DMS53 (cell line): ENCODE measurements around the gene VTCN1.

Experiments used
- DNase-seq: peaks from one replicate; lab custom pipeline; 2025; lab: John Stamatoyannopoulos, UW

VTCN1 gene

GRCh38 chr1:117209094-117209493 lies 1.6 kb downstream of the VTCN1 start:
- DNase-seq, result peak; percentile 1

GRCh38 chr1:117208580-117208979 lies 2.1 kb downstream of the VTCN1 start:
- DNase-seq, result no peak

GRCh38 chr1:117205368-117205767 lies 5.4 kb downstream of the VTCN1 start:
- DNase-seq, result no peak

GRCh38 chr1:117201808-117202207 lies 8.9 kb downstream of the VTCN1 start:
- DNase-seq, result no peak

GRCh38 chr1:117198097-117198496 lies 12.6 kb downstream of the VTCN1 start:
- no peak for DNase-seq

GRCh38 chr1:117189726-117190125 lies 21.0 kb downstream of the VTCN1 start:
- no peak for DNase-seq

GRCh38 chr1:117188816-117189437 lies 21.8 kb downstream of the VTCN1 start:
- no peak for DNase-seq

GRCh38 chr1:117188170-117188815 lies 22.4 kb downstream of the VTCN1 start:
- no peak for DNase-seq

- no peak for DNase-seq
Observed at GRCh38 chr1:117183112-117183511, 27.6 kb downstream of the VTCN1 start.

GRCh38 chr1:117182319-117182718 lies 28.4 kb downstream of the VTCN1 start:
- no peak for DNase-seq

GRCh38 chr1:117181630-117182041 lies 29.1 kb downstream of the VTCN1 start:
- DNase-seq, result no peak

- DNase-seq, result no peak
Observed at GRCh38 chr1:117180147-117180967, 30.4 kb downstream of the VTCN1 start.

- DNase-seq, result no peak
Observed at GRCh38 chr1:117179471-117179870, 31.3 kb downstream of the VTCN1 start.

GRCh38 chr1:117178756-117179155 lies 32.0 kb downstream of the VTCN1 start:
- no peak for DNase-seq

GRCh38 chr1:117177376-117177775 lies 33.4 kb downstream of the VTCN1 start:
- DNase-seq, result no peak

- no peak for DNase-seq
Observed at GRCh38 chr1:117176579-117176978, 34.1 kb downstream of the VTCN1 start.

- DNase-seq, result no peak
Observed at GRCh38 chr1:117174851-117175250, 35.9 kb downstream of the VTCN1 start.

GRCh38 chr1:117173691-117174090 lies 37.0 kb downstream of the VTCN1 start:
- no peak for DNase-seq

GRCh38 chr1:117173006-117173405 lies 37.7 kb downstream of the VTCN1 start:
- peak; percentile 1 for DNase-seq

- no peak for DNase-seq
Observed at GRCh38 chr1:117171900-117172511, 38.7 kb downstream of the VTCN1 start.

- no peak for DNase-seq
Observed at GRCh38 chr1:117169871-117170596, 40.7 kb downstream of the VTCN1 start.

GRCh38 chr1:117167402-117167801 lies 43.3 kb downstream of the VTCN1 start:
- DNase-seq, result no peak
